ENCODE measurements around the gene KIT.

DNA sequence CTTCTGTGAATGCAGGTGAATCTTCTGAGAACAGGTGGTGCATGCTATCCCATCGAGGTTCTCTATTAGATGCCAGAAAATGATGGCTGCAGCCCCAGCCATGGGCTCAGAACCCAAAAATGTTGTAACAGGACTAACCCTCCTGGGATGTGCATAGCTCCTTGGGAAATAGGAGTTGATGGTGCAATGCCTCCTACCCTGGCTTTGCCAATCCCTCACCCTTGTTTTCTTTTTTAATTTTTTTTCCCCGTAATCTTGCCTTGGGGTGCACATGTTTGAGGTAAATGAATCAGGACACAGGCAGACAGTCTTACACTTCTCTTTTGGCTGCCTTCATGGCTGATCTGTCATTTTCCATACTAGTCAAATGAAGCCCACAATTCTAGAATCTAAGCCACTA is 96.6 kb downstream of the KIT start:
- TF ChIP-seq, protein P1, sequence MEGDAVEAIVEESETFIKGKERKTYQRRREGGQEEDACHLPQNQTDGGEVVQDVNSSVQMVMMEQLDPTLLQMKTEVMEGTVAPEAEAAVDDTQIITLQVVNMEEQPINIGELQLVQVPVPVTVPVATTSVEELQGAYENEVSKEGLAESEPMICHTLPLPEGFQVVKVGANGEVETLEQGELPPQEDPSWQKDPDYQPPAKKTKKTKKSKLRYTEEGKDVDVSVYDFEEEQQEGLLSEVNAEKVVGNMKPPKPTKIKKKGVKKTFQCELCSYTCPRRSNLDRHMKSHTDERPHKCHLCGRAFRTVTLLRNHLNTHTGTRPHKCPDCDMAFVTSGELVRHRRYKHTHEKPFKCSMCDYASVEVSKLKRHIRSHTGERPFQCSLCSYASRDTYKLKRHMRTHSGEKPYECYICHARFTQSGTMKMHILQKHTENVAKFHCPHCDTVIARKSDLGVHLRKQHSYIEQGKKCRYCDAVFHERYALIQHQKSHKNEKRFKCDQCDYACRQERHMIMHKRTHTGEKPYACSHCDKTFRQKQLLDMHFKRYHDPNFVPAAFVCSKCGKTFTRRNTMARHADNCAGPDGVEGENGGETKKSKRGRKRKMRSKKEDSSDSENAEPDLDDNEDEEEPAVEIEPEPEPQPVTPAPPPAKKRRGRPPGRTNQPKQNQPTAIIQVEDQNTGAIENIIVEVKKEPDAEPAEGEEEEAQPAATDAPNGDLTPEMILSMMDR (IDR thresholded peaks at IDR 0.05), result no peak
- TF ChIP-seq POLR2A (IDR thresholded peaks at IDR 0.05), result no peak

All from esophagus squamous epithelium (tissue), 4 donors.